HG03097 (cell line): ENCODE data around the gene C15orf39.

Experiments used
- ATAC-seq: cut with Tn5 transposase; IDR thresholded peaks from one replicate; pipeline ENCODE4 v1.9.1; 2021; ENCODE audit not compliant: unreplicated experiment, low FRiP score

The C15orf39 gene

GRCh38 chr15:75195122-75195765, 6.4 kb upstream of the C15orf39 start:
- no peak for ATAC-seq

DNA sequence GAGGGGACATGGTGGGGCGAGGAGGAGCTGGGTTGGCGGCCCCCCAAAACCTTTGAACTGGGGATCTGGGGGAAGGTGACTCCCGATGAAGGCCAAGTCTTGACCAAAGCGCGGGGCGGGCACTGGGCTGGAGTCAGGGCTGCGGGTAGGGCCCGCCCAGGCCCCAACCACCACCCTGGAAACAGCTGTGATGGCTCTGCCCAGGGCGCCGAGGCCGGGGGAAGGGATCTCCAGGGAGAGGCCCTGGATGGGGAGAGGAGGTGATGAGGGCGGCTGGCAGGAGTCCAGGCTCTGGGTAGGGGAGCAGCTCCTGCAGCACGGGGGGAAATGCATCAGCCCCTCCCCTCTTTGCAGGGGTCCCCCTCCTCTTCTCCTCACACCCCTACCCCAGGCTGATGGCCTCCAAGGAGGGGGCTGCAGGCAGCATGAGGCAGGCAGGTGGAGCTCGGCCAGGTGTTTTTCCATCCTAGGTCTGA, 5.9 kb upstream of the C15orf39 start:
- no peak for ATAC-seq

- ATAC-seq: no peak
These were observed 4.5 kb upstream of the C15orf39 start for GRCh38 chr15:75197062-75197630.

- ATAC-seq: no peak
These were observed 2.9 kb upstream of the C15orf39 start for GRCh38 chr15:75198560-75199356.

DNA sequence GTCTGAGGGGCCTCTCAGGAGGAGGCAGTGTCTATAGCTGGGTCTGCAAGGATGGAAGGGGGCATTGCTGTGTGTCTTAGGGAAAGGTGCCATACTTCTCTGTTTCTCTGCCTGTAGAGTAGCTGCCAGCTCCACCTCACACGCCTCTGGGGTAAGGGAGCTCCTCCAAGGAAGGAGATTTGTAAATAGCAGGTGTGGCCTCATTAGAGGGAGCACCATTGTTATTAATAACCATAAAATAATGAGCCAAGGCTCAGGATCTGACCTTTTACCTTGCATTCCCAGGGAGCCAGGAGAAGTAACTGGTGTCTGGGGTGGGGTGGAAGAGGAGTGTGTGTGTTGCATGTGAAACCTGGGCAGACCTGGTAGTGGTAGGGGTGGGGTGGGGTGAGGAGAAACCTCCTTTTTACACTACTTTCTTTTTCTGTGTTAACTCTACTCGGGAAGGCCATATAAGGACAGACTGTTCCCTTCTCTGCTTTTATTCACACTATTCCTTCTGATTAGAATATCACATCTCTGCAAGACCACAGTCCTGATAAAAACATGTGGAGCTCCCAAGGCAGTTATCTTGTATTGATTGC, 2.2 kb upstream of the C15orf39 start:
- no peak for ATAC-seq

DNA sequence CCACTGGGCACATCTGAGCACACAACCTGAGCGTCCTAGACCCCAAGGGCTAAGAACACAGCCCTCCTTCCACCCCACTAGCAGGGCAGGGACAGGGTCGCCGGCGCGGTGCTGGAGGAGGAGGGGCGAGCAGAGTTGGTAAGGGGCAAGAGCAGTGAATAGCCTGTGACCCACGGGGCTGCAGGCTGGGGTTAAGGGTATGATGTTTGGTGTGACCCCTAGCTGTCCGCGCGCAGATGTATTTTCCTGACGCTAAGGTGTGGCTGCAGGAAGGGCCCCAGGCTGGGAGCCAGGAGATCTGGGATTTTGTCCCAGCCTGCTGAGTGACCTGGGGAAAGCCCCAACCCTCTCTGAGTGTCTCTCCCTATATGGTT, 1.3 kb upstream of the C15orf39 start:
- ATAC-seq: no peak

GRCh38 chr15:75200765-75201615, 692 bp upstream of the C15orf39 start:
- no peak for ATAC-seq

- ATAC-seq: peak; percentile 22
These were observed 752 bp downstream of the C15orf39 start for GRCh38 chr15:75202251-75203016.

GRCh38 chr15:75203017-75203907, 1.6 kb downstream of the C15orf39 start:
- no peak for ATAC-seq

DNA sequence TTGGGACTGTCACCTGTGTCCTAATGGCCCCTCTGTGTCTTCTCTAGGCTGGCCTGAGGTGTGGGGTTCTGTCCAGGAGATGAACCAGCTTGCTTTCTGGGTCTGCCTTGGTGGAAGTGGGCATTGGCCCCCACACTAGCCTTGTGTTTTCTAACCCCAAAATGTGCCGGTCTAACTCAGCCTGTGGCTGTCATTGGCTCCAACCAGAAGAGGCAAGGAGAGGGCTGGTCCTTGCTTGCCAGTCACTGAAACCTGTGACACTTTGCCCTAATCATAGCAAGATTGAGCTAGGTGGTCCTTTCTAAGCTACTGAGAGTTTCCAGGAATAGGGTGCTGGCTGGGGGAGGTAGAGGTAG, 2.2 kb downstream of the C15orf39 start:
- ATAC-seq: no peak

DNA sequence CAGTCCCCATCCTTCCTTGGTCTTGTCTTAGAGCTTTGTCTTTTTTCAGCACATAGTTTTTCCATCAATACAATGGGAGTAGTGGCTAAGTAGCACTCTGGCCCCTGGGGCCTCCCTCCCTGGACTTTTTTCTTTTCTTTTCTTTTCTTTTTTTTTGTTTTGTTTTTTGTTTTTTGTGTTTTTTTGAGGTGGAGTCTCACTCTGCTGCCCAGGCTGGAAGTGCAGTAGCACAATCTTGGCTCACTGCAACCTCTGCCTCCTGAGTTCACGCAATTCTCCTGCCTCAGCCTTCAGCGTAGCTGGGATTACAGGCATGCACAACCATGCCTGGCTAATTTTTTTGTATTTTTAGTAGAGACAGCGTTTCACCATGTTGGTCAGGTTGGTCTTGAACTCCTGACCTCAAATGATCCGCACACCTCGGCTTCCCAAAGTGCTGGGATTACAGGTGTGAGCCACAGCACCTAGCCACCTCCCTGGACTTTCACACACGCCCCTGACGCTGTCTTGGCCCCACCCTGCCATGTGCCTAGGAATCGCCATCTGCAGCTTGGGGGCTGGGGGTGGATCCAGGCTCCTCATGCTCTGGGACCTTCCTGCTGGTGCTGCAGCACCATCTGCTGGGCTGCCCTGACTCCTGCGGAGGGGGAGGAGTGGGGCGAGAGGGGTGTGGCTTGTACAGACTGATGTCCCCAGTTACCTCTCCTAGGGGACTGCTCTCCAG, 2.8 kb downstream of the C15orf39 start:
- ATAC-seq: no peak

- ATAC-seq: no peak
These were observed 3.3 kb downstream of the C15orf39 start for GRCh38 chr15:75205064-75205395.

DNA sequence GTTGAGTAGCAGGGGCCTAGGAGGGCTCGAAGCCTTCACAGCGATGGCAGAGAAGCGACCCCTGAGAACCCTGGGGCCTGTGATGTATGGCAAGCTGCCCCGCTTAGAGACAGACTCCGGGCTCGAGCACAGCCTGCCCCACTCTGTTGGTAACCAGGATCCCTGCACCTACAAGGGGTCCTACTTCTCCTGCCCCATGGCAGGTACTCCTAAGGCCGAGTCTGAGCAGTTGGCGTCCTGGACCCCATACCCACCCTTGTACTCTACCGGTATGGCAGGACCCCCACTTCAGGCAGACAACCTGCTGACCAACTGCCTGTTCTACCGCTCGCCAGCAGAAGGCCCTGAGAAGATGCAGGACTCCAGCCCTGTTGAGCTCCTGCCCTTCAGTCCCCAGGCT, 4.3 kb downstream of the C15orf39 start:
- ATAC-seq: no peak

- no peak for ATAC-seq
These were observed 5.3 kb downstream of the C15orf39 start for GRCh38 chr15:75206803-75207617.

- no peak for ATAC-seq
These were observed 6.2 kb downstream of the C15orf39 start for GRCh38 chr15:75207618-75208500.

GRCh38 chr15:75208501-75209288, 7.0 kb downstream of the C15orf39 start:
- ATAC-seq: no peak
